Panc1 (cell line): ENCODE measurements around the gene ZNF200. TPM values are rescaled to one million over a fixed set of nuclear protein-coding genes. Genes with fewer than 3 reads are reported as not detected.

ENCODE experiments used
- ATAC-seq: fragments of 200-7000 bp; cut with Tn5 transposase; 2 replicates; pipeline ENCODE4 v1.9.1; 2020; ENCODE audit warnings: mild to moderate bottlenecking, moderate library complexity
- BruUV-seq: library from RNA; stranded (reverse); fragments of 400-500 nt; replicated peaks from 2 replicates; lab custom pipeline; 2021; lab: Mats Ljungman, UMichigan
- CTCF ChIA-PET: fragments of 300-600 bp; sonication (Branson Sonifier 250); formaldehyde crosslinking; loops from one replicate; lab custom pipeline; 2022; ENCODE audit warnings: antibody characterized with exemption; lab: Charles Lee
- POLR2A ChIA-PET: fragments of 300-600 bp; sonication (Branson Sonifier 250); formaldehyde crosslinking; loops from one replicate; lab custom pipeline; 2022; ENCODE audit warnings: antibody characterized with exemption; lab: Charles Lee
- DNase-seq: peaks from one replicate; pipeline ENCODE4 v3.0.0-alpha.2; 2010; ENCODE audit warnings: low read depth, low spot score
- H3K27ac ChIP-seq: 2 replicates; pipeline ENCODE4 v1.5.1; 2011; ENCODE audit warnings: mild to moderate bottlenecking, low read length, inconsistent platforms
- H3K27me3 ChIP-seq: fragments of 200-500 bp; sonication (Bioruptor generic); 2 replicates; pipeline ENCODE4 v1.6.0; 2014; ENCODE audit warnings: low read length, inconsistent platforms; ENCODE audit not compliant: control insufficient read depth, insufficient read depth
- H3K36me3 ChIP-seq: fragments of 200-500 bp; sonication (Bioruptor generic); 2 replicates; pipeline ENCODE4 v1.5.1; 2014; ENCODE audit warnings: inconsistent platforms, mild to moderate bottlenecking, low read length, moderate library complexity; ENCODE audit not compliant: control insufficient read depth, insufficient read depth
- H3K4me1 ChIP-seq: 2 replicates; pipeline ENCODE4 v1.5.1; 2011; ENCODE audit warnings: inconsistent platforms, mild to moderate bottlenecking, low read length, moderate library complexity; ENCODE audit not compliant: control insufficient read depth, insufficient read depth
- H3K4me3 ChIP-seq, 2 experiments: 2 replicates each; pipeline ENCODE4 v1.5.1; 2011 to 2012; ENCODE audit warnings: low read depth in 2 of 2, low read length in 2 of 2, mild to moderate bottlenecking in 2 of 2, inconsistent platforms in 1 of 2, moderate library complexity in 1 of 2
- H3K9me3 ChIP-seq: fragments of 200-500 bp; sonication (Bioruptor generic); 2 replicates; pipeline ENCODE4 v1.5.1; 2014; ENCODE audit warnings: low read depth, mild to moderate bottlenecking, inconsistent platforms, low read length, moderate library complexity; ENCODE audit not compliant: control insufficient read depth, insufficient read depth
- POLR2AphosphoS5 ChIP-seq: IDR thresholded peaks from 2 replicates; pipeline ENCODE4 v1.6.1; 2012; ENCODE audit warnings: mild to moderate bottlenecking, low read depth, low read length, moderate library complexity
- SIN3A ChIP-seq: IDR thresholded peaks from 2 replicates; pipeline ENCODE4 v1.6.1; 2012; ENCODE audit warnings: low read depth, mild to moderate bottlenecking, low read length, moderate library complexity, borderline replicate concordance; ENCODE audit not compliant: insufficient read depth
- TCF7L2 ChIP-seq: IDR thresholded peaks from 2 replicates; pipeline ENCODE4 v1.6.1; 2011; ENCODE audit warnings: mild to moderate bottlenecking, low read depth, low read length, inconsistent platforms
- in situ Hi-C: cut with HindIII; loops from 2 replicates; pipeline ENCODE4 v1.10.0; 2016; ENCODE audit warnings: low sequenced_read_pairs, low pct_unique_long_range_greater_than_20kb
- intact Hi-C: fragments of 100-400 bp; cut with micrococcal nuclease; formaldehyde crosslinking; loops from one replicate; pipeline ENCODE4 v1.10.0; 2022; ENCODE audit not compliant: unreplicated experiment
- total RNA-seq: library from RNA; stranded (reverse); gene quantifications from one replicate; pipeline ENCODE4 v1.2.1, GENCODE V29; 2021; ENCODE audit not compliant: unreplicated experiment
- TF ChIP-seq, protein P1 (sequence below), 2 experiments: IDR thresholded peaks; 2 replicates each; pipeline ENCODE4 v1.6.1; 2011 to 2012; ENCODE audit warnings: low read depth in 2 of 2, control low read depth in 1 of 2, low read length in 1 of 2, mild to moderate bottlenecking in 1 of 2, moderate library complexity in 1 of 2; ENCODE audit not compliant: insufficient read depth in 1 of 2
- TF ChIP-seq, protein P2 (sequence below): fragments of 450-650 bp; IDR thresholded peaks from 2 replicates; pipeline ENCODE4 v1.5.1; 2017; ENCODE audit warnings: mild to moderate bottlenecking

ZNF200 gene
- total RNA-seq, 1 experiment from 2014 or later = 12.4 TPM

DNA sequence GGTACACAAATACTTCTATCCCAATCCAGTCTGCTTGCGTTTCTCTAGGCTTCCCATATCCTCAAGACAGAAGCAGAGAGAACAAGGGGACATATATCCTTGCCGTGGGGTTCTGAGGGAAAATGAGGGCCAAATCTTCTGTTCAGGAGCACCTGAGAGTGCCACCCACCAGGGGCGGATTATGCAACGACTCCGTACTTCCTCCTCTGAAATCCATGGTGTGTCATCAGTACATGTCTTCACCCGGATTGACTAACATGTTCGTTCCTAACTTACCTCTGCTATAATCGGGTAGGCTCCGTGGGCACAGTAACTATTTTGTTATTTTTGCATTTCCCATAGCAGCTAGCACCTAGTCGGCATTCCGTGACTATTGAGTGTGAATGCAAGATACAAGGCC is 7.8 kb upstream of the ZNF200 start:
- no peak for DNase-seq
- BruUV-seq = no TSS peak
- H3K9me3 ChIP-seq = no peaks in the 10 kb centered on the region
- in situ Hi-C loops (no loop called here), intact Hi-C loops (no loop called here)
- H3K4me3 ChIP-seq = no peak overlapping the region
- no peak for ATAC-seq
- no peaks in the 10 kb centered on the region for H3K27me3 ChIP-seq
- no peak overlapping the region for H3K27ac ChIP-seq
- H3K36me3 ChIP-seq = no peaks in the 10 kb centered on the region
- TF ChIP-seq, protein P1, sequence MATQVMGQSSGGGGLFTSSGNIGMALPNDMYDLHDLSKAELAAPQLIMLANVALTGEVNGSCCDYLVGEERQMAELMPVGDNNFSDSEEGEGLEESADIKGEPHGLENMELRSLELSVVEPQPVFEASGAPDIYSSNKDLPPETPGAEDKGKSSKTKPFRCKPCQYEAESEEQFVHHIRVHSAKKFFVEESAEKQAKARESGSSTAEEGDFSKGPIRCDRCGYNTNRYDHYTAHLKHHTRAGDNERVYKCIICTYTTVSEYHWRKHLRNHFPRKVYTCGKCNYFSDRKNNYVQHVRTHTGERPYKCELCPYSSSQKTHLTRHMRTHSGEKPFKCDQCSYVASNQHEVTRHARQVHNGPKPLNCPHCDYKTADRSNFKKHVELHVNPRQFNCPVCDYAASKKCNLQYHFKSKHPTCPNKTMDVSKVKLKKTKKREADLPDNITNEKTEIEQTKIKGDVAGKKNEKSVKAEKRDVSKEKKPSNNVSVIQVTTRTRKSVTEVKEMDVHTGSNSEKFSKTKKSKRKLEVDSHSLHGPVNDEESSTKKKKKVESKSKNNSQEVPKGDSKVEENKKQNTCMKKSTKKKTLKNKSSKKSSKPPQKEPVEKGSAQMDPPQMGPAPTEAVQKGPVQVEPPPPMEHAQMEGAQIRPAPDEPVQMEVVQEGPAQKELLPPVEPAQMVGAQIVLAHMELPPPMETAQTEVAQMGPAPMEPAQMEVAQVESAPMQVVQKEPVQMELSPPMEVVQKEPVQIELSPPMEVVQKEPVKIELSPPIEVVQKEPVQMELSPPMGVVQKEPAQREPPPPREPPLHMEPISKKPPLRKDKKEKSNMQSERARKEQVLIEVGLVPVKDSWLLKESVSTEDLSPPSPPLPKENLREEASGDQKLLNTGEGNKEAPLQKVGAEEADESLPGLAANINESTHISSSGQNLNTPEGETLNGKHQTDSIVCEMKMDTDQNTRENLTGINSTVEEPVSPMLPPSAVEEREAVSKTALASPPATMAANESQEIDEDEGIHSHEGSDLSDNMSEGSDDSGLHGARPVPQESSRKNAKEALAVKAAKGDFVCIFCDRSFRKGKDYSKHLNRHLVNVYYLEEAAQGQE (IDR thresholded peaks at IDR 0.05; ENCODE audit: insufficient read depth in 1 of 2, low read depth in 2 of 2, low read length in 1 of 2) = no peak
- TF ChIP-seq, protein P2, sequence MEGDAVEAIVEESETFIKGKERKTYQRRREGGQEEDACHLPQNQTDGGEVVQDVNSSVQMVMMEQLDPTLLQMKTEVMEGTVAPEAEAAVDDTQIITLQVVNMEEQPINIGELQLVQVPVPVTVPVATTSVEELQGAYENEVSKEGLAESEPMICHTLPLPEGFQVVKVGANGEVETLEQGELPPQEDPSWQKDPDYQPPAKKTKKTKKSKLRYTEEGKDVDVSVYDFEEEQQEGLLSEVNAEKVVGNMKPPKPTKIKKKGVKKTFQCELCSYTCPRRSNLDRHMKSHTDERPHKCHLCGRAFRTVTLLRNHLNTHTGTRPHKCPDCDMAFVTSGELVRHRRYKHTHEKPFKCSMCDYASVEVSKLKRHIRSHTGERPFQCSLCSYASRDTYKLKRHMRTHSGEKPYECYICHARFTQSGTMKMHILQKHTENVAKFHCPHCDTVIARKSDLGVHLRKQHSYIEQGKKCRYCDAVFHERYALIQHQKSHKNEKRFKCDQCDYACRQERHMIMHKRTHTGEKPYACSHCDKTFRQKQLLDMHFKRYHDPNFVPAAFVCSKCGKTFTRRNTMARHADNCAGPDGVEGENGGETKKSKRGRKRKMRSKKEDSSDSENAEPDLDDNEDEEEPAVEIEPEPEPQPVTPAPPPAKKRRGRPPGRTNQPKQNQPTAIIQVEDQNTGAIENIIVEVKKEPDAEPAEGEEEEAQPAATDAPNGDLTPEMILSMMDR = no peak
- TF ChIP-seq TCF7L2 (no peak), POLR2AphosphoS5 (no peak), SIN3A (no peak)
- CTCF ChIA-PET = interaction anchor here (0.6 kb wide), 1 partner anchor 961 kb away, joined by 6 read pairs; no protein-coding TSS in a partner anchor
- POLR2A ChIA-PET = no interaction called here
- no peaks in the 10 kb centered on the region for H3K4me1 ChIP-seq

DNA sequence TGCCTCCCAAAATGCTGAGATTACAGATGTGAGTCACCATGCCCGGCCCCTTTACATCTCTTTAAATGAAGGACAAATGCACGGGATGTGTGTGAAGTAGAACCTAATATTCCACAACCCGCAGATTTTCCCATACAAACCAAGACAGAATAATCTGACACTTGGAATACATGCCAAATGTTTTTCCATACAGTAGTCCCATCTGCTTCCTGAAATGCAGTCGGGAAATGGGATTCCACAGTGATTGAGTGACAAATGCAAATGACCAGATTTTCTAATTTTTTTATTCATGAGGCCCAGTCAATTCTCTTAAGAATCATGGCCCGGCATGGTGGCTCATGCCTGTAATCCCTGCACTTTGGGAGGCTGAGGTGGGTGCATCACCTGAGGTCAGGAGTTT is 6.8 kb upstream of the ZNF200 start:
- no peaks in the 10 kb centered on the region for H3K9me3 ChIP-seq
- ChIA-PET POLR2A (no interaction called here), CTCF (interaction anchor here (0.6 kb wide), 2 partner anchors 32 to 962 kb away, joined by 3 to 6 read pairs; no protein-coding TSS in a partner anchor)
- H3K27me3 ChIP-seq = no peaks in the 10 kb centered on the region
- no peaks in the 10 kb centered on the region for H3K36me3 ChIP-seq
- TF ChIP-seq TCF7L2 (no peak), SIN3A (no peak)
- TF ChIP-seq, protein P2 = no peak
- in situ Hi-C loops (no loop called here), intact Hi-C loops (no loop called here)
- no peaks in the 10 kb centered on the region for H3K4me1 ChIP-seq
- no peak overlapping the region for H3K27ac ChIP-seq
- BruUV-seq = no TSS peak
- no peak overlapping the region for H3K4me3 ChIP-seq
- ATAC-seq (no peak), DNase-seq (no peak)
